Hematopoietic multipotent progenitor cell (in vitro differentiated cells): Measurements from ENCODE around the gene TRPM5. TPM values are rescaled to one million over a fixed set of nuclear protein-coding genes. Genes with fewer than 3 reads are reported as not detected.

Experiments used
- DNase-seq, 3 donors: peaks; one replicate each; pipeline ENCODE4 v3.0.0-alpha.2; 2011 to 2015; ENCODE audit warnings: low read depth in 2 of 3, low spot score in 2 of 3
- total RNA-seq: library from RNA; depleted of rRNA; stranded (reverse); fragments of >200 nt; gene quantifications from one replicate; pipeline ENCODE4 v1.2.3, GENCODE V29; 2012

Gene TRPM5
- total RNA-seq, 1 donor: not detected

- no peak for DNase-seq
Observed at GRCh38 chr11:2453436-2453835, 9.1 kb upstream of the TRPM5 start.

GRCh38 chr11:2452321-2453012 lies 8.2 kb upstream of the TRPM5 start:
- DNase-seq: no peak

- DNase-seq: no peak
Observed at GRCh38 chr11:2451916-2452315, 7.6 kb upstream of the TRPM5 start.

- no peak for DNase-seq
Observed at GRCh38 chr11:2451336-2451735, 7.0 kb upstream of the TRPM5 start.

GRCh38 chr11:2450321-2451041 lies 6.2 kb upstream of the TRPM5 start:
- no peak for DNase-seq

GRCh38 chr11:2449548-2450320 lies 5.4 kb upstream of the TRPM5 start:
- no peak for DNase-seq

- no peak for DNase-seq
Observed at GRCh38 chr11:2448661-2449547, 4.6 kb upstream of the TRPM5 start.

GRCh38 chr11:2447951-2448650 lies 3.8 kb upstream of the TRPM5 start:
- DNase-seq: no peak

GRCh38 chr11:2447253-2447950 lies 3.1 kb upstream of the TRPM5 start:
- DNase-seq: no peak

GRCh38 chr11:2446590-2447252 lies 2.4 kb upstream of the TRPM5 start:
- peak in 2 of 3 donors; percentile 31 to 50 for DNase-seq

- no peak for DNase-seq
Observed at GRCh38 chr11:2445746-2446551, 1.6 kb upstream of the TRPM5 start.

GRCh38 chr11:2444821-2445745 lies 769 bp upstream of the TRPM5 start, which contains the start of gene KCNQ1:
KCNQ1 (plus strand) TSS chr11:2445008; CDS start chr11:2445099, 91 bp downstream.
- DNase-seq: peak in 2 of 3 donors; percentile 38 to 53

GRCh38 chr11:2443406-2443805 lies 908 bp downstream of the TRPM5 start:
- DNase-seq: no peak

- DNase-seq: no peak
Observed at GRCh38 chr11:2442589-2442988, 1.7 kb downstream of the TRPM5 start.

- DNase-seq: no peak
Observed at GRCh38 chr11:2441171-2441570, 3.1 kb downstream of the TRPM5 start.

GRCh38 chr11:2440646-2441045 lies 3.7 kb downstream of the TRPM5 start:
- peak in 1 of 3 donors; percentile 25 for DNase-seq

- no peak for DNase-seq
Observed at GRCh38 chr11:2439820-2440219, 4.5 kb downstream of the TRPM5 start.
